Measurements from ENCODE around the gene NAA20. TPM values are rescaled to one million over a fixed set of nuclear protein-coding genes. Genes with fewer than 3 reads are reported as not detected.
"Not testable (repeated sequence)": the region's sequence is repeated elsewhere in the genome, so short reads cannot be mapped to it uniquely, and the experiment has no call there.

The NAA20 gene
- total and polyA plus RNA-seq, 4 donors = 38.1 to 69.5 (median 48.3) TPM

DNA sequence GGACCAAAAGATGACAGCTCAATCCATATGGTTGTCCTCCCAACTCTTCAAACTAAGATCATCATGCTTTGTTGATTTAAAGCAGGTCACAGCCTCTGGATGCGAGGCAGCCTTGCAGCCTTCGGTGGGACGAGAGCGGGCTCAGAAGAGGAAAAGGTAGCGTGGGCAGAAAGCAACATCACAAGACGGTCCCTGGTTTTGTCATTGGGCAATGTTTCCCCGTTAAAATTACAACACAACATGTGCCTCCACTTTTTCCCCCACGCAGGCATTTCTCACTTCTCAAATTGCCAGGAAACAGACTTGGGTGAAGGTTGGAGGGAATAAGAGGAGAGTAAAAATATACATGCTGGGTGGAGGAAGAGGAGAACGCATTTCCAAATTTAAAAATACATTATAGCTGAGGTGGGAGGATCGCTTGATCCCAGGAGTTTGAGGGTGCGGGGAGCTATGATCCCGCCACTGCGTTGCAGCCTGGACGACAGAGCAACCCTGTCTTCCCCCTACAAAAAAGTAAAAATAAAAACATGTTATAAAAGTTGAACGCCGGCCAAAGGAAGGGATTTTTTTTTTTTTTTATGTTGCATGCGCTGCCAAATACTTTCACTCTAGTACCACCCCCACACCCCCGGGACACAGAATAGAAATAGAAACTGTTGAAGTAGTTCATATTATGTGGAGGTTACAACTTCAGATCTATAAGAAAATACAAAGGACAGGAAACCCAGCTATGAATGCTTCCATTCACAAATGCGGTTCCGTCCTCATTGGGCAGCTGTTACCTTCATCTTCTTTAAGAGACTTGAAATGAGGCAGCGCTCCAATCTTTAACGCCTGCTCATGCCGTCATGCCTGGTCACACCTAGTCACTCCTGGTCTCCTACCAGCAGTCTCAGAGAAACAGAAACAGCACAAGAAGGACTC is 13.9 kb upstream of the NAA20 start:
- peaks cover 0 to 3% of the 10 kb centered on the region in 2 donors for H3K36me3 ChIP-seq (ENCODE audit: control insufficient read depth in 1 of 2, insufficient read depth in 2 of 2, low read length in 1 of 2)
- H3K4me3 ChIP-seq (ENCODE audit: low read length in 2 of 2) = peak overlapping the region in 1 of 2 donors; percentile 21
- ATAC-seq (ENCODE audit: low FRiP score) (peak; percentile 63), DNase-seq (peak in 1 of 2 donors; percentile 70)
- intact Hi-C loops (cut with DNase I) = no loop called here
- no peaks in the 10 kb centered on the region for H3K27me3 ChIP-seq (ENCODE audit: control insufficient read depth in 1 of 2, insufficient read depth in 2 of 2, low read length in 1 of 2)
- WGBS, 2 donors = 4 to 7% methylated on average over 23 of the region's 23 CpGs
- H3K27ac ChIP-seq (ENCODE audit: low read depth in 1 of 2, low read length in 2 of 2) = peak overlapping the region; percentile 80 to 82
- H3K9me3 ChIP-seq (ENCODE audit: control insufficient read depth, low read length) = no peaks in the 10 kb centered on the region
- peaks cover 0 to 3% of the 10 kb centered on the region in 2 donors for H3K4me1 ChIP-seq (ENCODE audit: control insufficient read depth in 1 of 2, insufficient read depth in 2 of 2, low read length in 2 of 2)

DNA sequence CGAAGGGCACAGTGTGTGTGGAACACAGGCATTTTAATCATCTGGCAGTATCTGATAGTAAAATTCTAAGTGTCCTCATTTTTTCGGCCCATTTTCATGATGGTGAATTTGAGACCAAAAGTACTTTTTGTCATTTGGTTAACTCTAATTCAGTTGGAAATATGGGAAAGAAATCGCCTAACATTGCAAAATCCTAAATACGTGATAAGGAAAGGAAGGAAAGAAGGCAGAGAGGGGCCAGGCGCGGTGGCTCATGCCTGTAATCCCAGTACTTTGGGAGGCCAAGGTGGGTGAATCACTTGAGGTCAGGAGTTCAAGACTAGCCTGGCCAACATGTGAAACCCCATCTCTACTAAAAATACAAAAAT is 13.2 kb upstream of the NAA20 start:
- H3K27me3 ChIP-seq (ENCODE audit: control insufficient read depth in 1 of 2, insufficient read depth in 2 of 2, low read length in 1 of 2); intact Hi-C loops (cut with DNase I); DNase-seq; H3K4me1 ChIP-seq (ENCODE audit: control insufficient read depth in 1 of 2, insufficient read depth in 2 of 2, low read length in 2 of 2); ATAC-seq (ENCODE audit: low FRiP score); H3K9me3 ChIP-seq (ENCODE audit: control insufficient read depth, low read length); H3K36me3 ChIP-seq (ENCODE audit: control insufficient read depth in 1 of 2, insufficient read depth in 2 of 2, low read length in 1 of 2): not testable (repeated sequence)
- 42 to 47% methylated on average over 6 of the region's 6 CpGs for WGBS, 2 donors
- Histone ChIP-seq H3K4me3 (ENCODE audit: low read length in 2 of 2) (peak overlapping the region in 1 of 2 donors; percentile 21), H3K27ac (ENCODE audit: low read depth in 1 of 2, low read length in 2 of 2) (peak overlapping the region; percentile 80 to 82)

GRCh38 chr20:20005342-20005741 is 11.8 kb upstream of the NAA20 start:
- H3K27me3 ChIP-seq (ENCODE audit: control insufficient read depth in 1 of 2, insufficient read depth in 2 of 2, low read length in 1 of 2) = no peaks in the 10 kb centered on the region
- no peak overlapping the region for H3K27ac ChIP-seq (ENCODE audit: low read depth in 1 of 2, low read length in 2 of 2)
- ATAC-seq (ENCODE audit: low FRiP score) = no peak
- no peak overlapping the region for H3K4me3 ChIP-seq (ENCODE audit: low read length in 2 of 2)
- intact Hi-C loops (cut with DNase I) = no loop called here
- 63 to 68% methylated on average over 7 of the region's 7 CpGs for WGBS, 2 donors
- no peaks in the 10 kb centered on the region for H3K9me3 ChIP-seq (ENCODE audit: control insufficient read depth, low read length)
- DNase-seq = no peak
- no peaks in the 10 kb centered on the region for H3K36me3 ChIP-seq (ENCODE audit: control insufficient read depth in 1 of 2, insufficient read depth in 2 of 2, low read length in 1 of 2)
- peaks cover 0 to 3% of the 10 kb centered on the region in 2 donors for H3K4me1 ChIP-seq (ENCODE audit: control insufficient read depth in 1 of 2, insufficient read depth in 2 of 2, low read length in 2 of 2)

- no peak for DNase-seq
Observed at GRCh38 chr20:20009784-20010253, 7.3 kb upstream of the NAA20 start.

DNA sequence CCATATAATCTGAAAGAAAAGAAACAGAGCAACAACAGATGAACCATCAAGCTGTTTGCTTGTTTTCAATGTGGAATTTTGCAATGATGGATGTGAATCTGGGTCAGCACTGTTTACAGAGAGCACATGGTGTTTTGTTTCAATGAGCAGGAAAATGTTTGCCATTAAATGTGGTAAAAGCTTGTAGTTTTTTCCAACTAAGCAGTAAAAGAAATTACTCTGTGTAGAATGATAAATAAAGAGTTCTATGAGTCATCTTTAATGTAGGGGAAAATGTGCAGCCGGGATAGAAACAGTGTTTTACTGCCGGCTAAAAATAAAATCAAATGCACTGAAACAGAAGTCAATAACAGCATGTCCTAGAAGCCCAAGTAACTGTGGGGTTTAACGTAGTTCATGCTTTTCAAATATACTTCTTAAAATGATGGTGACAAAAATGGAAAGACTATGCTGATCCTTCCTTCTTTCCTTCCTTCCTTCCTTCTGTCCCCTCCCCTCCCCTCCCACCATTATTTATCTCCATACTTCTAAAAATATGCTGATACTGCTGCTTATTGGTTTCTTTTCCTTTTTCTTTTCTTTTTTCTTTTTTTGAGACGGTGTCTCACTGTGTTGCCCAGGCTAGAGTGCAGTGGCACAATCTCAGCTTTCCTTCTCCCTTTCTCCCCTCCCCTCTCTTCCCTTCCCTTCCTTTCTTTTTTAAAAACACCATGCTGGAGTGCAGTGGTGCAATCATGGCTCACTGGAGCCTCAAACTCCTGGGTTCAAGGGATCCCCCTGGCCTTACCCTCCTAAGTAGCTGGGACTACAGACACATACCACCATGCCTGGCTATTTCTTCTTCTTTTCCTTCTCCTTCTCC is 6.3 kb upstream of the NAA20 start:
- intact Hi-C loops (cut with DNase I) = no loop called here
- Histone ChIP-seq H3K27ac (ENCODE audit: low read depth in 1 of 2, low read length in 2 of 2) (no peak overlapping the region), H3K36me3 (ENCODE audit: control insufficient read depth in 1 of 2, insufficient read depth in 2 of 2, low read length in 1 of 2) (no peaks in the 10 kb centered on the region), H3K27me3 (ENCODE audit: control insufficient read depth in 1 of 2, insufficient read depth in 2 of 2, low read length in 1 of 2) (no peaks in the 10 kb centered on the region), H3K9me3 (ENCODE audit: control insufficient read depth, low read length) (no peaks in the 10 kb centered on the region), H3K4me1 (ENCODE audit: control insufficient read depth in 1 of 2, insufficient read depth in 2 of 2, low read length in 2 of 2) (no peaks in the 10 kb centered on the region), H3K4me3 (ENCODE audit: low read length in 2 of 2) (peak overlapping the region in 1 of 2 donors; percentile 47)
- DNase-seq (no peak), ATAC-seq (ENCODE audit: low FRiP score) (peak; percentile 33)
- WGBS, 2 donors = 9 to 11% methylated on average over 4 of the region's 4 CpGs

More at GRCh38 chr20:20009784-20010253, 7.3 kb upstream of the NAA20 start:
- H3K4me1 ChIP-seq (ENCODE audit: control insufficient read depth in 1 of 2, insufficient read depth in 2 of 2, low read length in 2 of 2) = no peaks in the 10 kb centered on the region
- WGBS, 2 donors = 28 to 35% methylated on average over 14 of the region's 14 CpGs
- intact Hi-C loops (cut with DNase I) = no loop called here
- no peak for ATAC-seq (ENCODE audit: low FRiP score)
- no peaks in the 10 kb centered on the region for H3K27me3 ChIP-seq (ENCODE audit: control insufficient read depth in 1 of 2, insufficient read depth in 2 of 2, low read length in 1 of 2)
- no peaks in the 10 kb centered on the region for H3K36me3 ChIP-seq (ENCODE audit: control insufficient read depth in 1 of 2, insufficient read depth in 2 of 2, low read length in 1 of 2)
- no peaks in the 10 kb centered on the region for H3K9me3 ChIP-seq (ENCODE audit: control insufficient read depth, low read length)
- no peak overlapping the region for H3K27ac ChIP-seq (ENCODE audit: low read depth in 1 of 2, low read length in 2 of 2)
- H3K4me3 ChIP-seq (ENCODE audit: low read length in 2 of 2) = no peak overlapping the region

GRCh38 chr20:20012541-20012940 is 4.6 kb upstream of the NAA20 start:
- Histone ChIP-seq H3K27ac (ENCODE audit: low read depth in 1 of 2, low read length in 2 of 2) (no peak overlapping the region), H3K9me3 (ENCODE audit: control insufficient read depth, low read length) (no peaks in the 10 kb centered on the region), H3K27me3 (ENCODE audit: control insufficient read depth in 1 of 2, insufficient read depth in 2 of 2, low read length in 1 of 2) (no peaks in the 10 kb centered on the region), H3K4me3 (ENCODE audit: low read length in 2 of 2) (no peak overlapping the region), H3K36me3 (ENCODE audit: control insufficient read depth in 1 of 2, insufficient read depth in 2 of 2, low read length in 1 of 2) (no peaks in the 10 kb centered on the region), H3K4me1 (ENCODE audit: control insufficient read depth in 1 of 2, insufficient read depth in 2 of 2, low read length in 2 of 2) (no peaks in the 10 kb centered on the region)
- 36 to 54% methylated on average over 2 of the region's 2 CpGs for WGBS, 2 donors
- DNase-seq (no peak), ATAC-seq (ENCODE audit: low FRiP score) (no peak)
- intact Hi-C loops (cut with DNase I) = no loop called here

GRCh38 chr20:20014659-20015058 is 2.5 kb upstream of the NAA20 start:
- Histone ChIP-seq H3K36me3 (ENCODE audit: control insufficient read depth in 1 of 2, insufficient read depth in 2 of 2, low read length in 1 of 2) (no peaks in the 10 kb centered on the region), H3K9me3 (ENCODE audit: control insufficient read depth, low read length) (no peaks in the 10 kb centered on the region), H3K27ac (ENCODE audit: low read depth in 1 of 2, low read length in 2 of 2) (no peak overlapping the region), H3K4me1 (ENCODE audit: control insufficient read depth in 1 of 2, insufficient read depth in 2 of 2, low read length in 2 of 2) (no peaks in the 10 kb centered on the region), H3K4me3 (ENCODE audit: low read length in 2 of 2) (no peak overlapping the region), H3K27me3 (ENCODE audit: control insufficient read depth in 1 of 2, insufficient read depth in 2 of 2, low read length in 1 of 2) (no peaks in the 10 kb centered on the region)
- DNase-seq (no peak), ATAC-seq (ENCODE audit: low FRiP score) (no peak)
- intact Hi-C loops (cut with DNase I) = no loop called here
- 53 to 54% methylated on average over 2 of the region's 2 CpGs for WGBS, 2 donors

DNA sequence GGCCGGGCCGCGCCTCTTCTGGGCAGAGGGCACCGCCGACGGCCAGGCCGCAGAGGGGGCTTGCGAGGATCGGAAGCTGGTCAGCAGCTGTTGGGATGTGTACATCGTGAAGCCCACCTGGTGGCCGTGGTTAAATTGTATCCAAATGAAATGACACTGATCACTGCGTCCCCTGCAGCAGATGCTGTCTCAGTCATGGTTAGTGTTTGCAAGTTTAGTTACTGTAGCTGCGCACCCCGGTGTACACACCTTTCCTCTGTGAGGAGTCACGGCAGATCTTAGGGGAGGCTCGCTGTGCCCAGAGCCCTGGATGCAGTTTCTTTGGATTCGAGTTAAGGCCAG is 653 bp downstream of the NAA20 start:
- H3K9me3 ChIP-seq (ENCODE audit: control insufficient read depth, low read length) = no peaks in the 10 kb centered on the region
- peaks cover 0 to 3% of the 10 kb centered on the region in 2 donors for H3K36me3 ChIP-seq (ENCODE audit: control insufficient read depth in 1 of 2, insufficient read depth in 2 of 2, low read length in 1 of 2)
- no peaks in the 10 kb centered on the region for H3K27me3 ChIP-seq (ENCODE audit: control insufficient read depth in 1 of 2, insufficient read depth in 2 of 2, low read length in 1 of 2)
- intact Hi-C loops (cut with DNase I) = no loop called here
- H3K4me1 ChIP-seq (ENCODE audit: control insufficient read depth in 1 of 2, insufficient read depth in 2 of 2, low read length in 2 of 2) = no peaks in the 10 kb centered on the region
- H3K4me3 ChIP-seq (ENCODE audit: low read length in 2 of 2) = peak overlapping the region; percentile 64 to 74
- no peak for ATAC-seq (ENCODE audit: low FRiP score)
- DNase-seq = no peak
- no peak overlapping the region for H3K27ac ChIP-seq (ENCODE audit: low read depth in 1 of 2, low read length in 2 of 2)
- WGBS, 2 donors = 4 to 5% methylated on average over 17 of the region's 17 CpGs
